ENCODE measurements around the gene CDK7. TPM values are rescaled to one million over a fixed set of nuclear protein-coding genes. Genes with fewer than 3 reads are reported as not detected.

CDK7 gene
- total and polyA plus RNA-seq, 9 of the 15 experiments (the other 6 are each of a cell fraction or from before 2014, with no cell fraction given), result 41.7 to 143 (median 65.3) TPM

DNA sequence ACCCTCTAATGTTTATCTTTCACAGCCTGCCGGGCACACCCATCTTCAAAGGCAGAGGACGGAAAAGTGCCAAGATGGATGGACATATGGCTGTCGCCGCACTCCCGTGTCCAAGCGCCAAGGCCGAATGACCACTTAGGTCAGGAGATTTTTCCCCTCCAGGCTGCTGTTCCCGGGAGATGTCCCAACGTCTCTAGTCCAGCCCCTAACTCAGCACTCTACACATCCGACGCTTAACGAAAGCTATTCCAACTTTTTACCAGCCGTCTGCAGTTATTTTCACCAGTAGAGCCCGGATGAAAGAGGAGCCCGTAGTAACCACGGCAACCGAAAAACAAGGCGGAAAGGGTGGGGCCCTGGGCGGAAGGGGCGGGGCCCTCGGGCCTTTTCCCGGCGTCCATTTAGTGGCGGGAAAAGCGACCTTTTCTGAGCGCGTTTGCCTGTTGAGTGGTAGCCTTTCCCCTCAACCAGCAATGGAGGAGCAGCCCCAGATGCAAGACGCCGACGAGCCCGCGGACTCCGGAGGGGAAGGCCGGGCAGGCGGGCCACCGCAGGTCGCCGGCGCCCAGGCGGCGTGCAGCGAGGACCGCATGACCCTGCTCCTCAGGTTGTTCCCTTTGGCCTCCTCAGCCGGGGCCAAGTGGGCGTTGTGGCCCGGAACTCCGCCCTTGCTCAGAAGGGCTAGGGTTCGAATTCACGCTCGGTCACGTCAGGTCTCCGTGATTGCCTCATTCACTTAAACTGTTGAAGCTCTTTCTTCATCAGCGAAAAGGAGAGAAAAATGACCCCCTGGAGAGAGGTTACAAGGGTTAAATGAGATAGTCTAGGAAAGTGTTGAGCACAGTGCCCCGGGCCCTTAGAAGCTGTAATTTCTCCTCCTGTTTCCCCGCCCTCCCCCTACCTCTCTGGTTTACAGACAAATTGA, 45.3 kb upstream of the CDK7 start, which contains the start of gene CENPH (continued):
- TF ChIP-seq RBM15 (IDR thresholded peaks at IDR 0.05; ENCODE audit: insufficient read depth, low read length) (no peak), DPF2 (IDR thresholded peaks at IDR 0.05) (peak; percentile 31; the same call in 1 of the 2 replicates), SRF (CRISPR knock-in tag; IDR thresholded peaks at IDR 0.05) (peak in 1 of 2 experiments; percentile 16; a peak in 1 of 4 replicates), KDM5B (IDR thresholded peaks at IDR 0.05; ENCODE audit: insufficient replicate concordance, low read depth, low read length) (peak; percentile 87), CSDE1 (IDR thresholded peaks at IDR 0.05) (peak in 1 of 2 experiments; percentile 69; a peak in 2 of 4 replicates), TRIM24 (IDR thresholded peaks at IDR 0.05) (0 out of 4 replicates have a peak, but pooled peaks of 1 of the 2 experiments have one; percentile 31), TEAD1 (CRISPR knock-in tag; IDR thresholded peaks at IDR 0.05) (peak in 1 of 2 experiments; percentile 65; a peak in 1 of 4 replicates), TBL1XR1 (IDR thresholded peaks at IDR 0.05; ENCODE audit: low read length in 2 of 2) (no peak), PCBP2 (IDR thresholded peaks at IDR 0.05; ENCODE audit: low read depth, low read length, poor library complexity, severe bottlenecking) (no peak), ZEB2 (IDR thresholded peaks at IDR 0.05) (0 out of 2 replicates have a peak, but pooled peaks have one; percentile 21), CC2D1A (IDR thresholded peaks at IDR 0.05) (0 out of 2 replicates have a peak, but pooled peaks have one; percentile 29), SMAD4 (CRISPR knock-in tag; conservative IDR thresholded peaks at IDR 0.05) (peak; percentile 57; the same call in 1 of the 2 replicates), PML (IDR thresholded peaks at IDR 0.05; ENCODE audit: low read length) (peak; percentile 76), GTF2E2 (tag; IDR thresholded peaks at IDR 0.05) (peak; percentile 93; the same call in 1 of the 2 replicates), ZNF263 (CRISPR knock-in tag; IDR thresholded peaks at IDR 0.05; ENCODE audit: borderline replicate concordance) (no peak), HCFC1 (IDR thresholded peaks at IDR 0.05; ENCODE audit: low read depth, low read length) (peak; percentile 54), NR2C2 (CRISPR knock-in tag; IDR thresholded peaks at IDR 0.05) (peak; percentile 86), NR2C2 (tag; IDR thresholded peaks at IDR 0.05) (peak; percentile 97)
- TF ChIP-seq, protein P1, sequence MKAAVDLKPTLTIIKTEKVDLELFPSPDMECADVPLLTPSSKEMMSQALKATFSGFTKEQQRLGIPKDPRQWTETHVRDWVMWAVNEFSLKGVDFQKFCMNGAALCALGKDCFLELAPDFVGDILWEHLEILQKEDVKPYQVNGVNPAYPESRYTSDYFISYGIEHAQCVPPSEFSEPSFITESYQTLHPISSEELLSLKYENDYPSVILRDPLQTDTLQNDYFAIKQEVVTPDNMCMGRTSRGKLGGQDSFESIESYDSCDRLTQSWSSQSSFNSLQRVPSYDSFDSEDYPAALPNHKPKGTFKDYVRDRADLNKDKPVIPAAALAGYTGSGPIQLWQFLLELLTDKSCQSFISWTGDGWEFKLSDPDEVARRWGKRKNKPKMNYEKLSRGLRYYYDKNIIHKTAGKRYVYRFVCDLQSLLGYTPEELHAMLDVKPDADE (conservative IDR thresholded peaks at IDR 0.05; ENCODE audit: control insufficient read depth, low read depth, low read length), result peak; percentile 34; the same call in 1 of the 2 replicates
- TF ChIP-seq, protein P2, sequence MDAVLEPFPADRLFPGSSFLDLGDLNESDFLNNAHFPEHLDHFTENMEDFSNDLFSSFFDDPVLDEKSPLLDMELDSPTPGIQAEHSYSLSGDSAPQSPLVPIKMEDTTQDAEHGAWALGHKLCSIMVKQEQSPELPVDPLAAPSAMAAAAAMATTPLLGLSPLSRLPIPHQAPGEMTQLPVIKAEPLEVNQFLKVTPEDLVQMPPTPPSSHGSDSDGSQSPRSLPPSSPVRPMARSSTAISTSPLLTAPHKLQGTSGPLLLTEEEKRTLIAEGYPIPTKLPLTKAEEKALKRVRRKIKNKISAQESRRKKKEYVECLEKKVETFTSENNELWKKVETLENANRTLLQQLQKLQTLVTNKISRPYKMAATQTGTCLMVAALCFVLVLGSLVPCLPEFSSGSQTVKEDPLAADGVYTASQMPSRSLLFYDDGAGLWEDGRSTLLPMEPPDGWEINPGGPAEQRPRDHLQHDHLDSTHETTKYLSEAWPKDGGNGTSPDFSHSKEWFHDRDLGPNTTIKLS (IDR thresholded peaks at IDR 0.05; ENCODE audit: borderline replicate concordance, low read depth), result peak; percentile 65; the same call in 1 of the 2 replicates
- TF ChIP-seq, protein P3, sequence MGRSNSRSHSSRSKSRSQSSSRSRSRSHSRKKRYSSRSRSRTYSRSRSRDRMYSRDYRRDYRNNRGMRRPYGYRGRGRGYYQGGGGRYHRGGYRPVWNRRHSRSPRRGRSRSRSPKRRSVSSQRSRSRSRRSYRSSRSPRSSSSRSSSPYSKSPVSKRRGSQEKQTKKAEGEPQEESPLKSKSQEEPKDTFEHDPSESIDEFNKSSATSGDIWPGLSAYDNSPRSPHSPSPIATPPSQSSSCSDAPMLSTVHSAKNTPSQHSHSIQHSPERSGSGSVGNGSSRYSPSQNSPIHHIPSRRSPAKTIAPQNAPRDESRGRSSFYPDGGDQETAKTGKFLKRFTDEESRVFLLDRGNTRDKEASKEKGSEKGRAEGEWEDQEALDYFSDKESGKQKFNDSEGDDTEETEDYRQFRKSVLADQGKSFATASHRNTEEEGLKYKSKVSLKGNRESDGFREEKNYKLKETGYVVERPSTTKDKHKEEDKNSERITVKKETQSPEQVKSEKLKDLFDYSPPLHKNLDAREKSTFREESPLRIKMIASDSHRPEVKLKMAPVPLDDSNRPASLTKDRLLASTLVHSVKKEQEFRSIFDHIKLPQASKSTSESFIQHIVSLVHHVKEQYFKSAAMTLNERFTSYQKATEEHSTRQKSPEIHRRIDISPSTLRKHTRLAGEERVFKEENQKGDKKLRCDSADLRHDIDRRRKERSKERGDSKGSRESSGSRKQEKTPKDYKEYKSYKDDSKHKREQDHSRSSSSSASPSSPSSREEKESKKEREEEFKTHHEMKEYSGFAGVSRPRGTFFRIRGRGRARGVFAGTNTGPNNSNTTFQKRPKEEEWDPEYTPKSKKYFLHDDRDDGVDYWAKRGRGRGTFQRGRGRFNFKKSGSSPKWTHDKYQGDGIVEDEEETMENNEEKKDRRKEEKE (IDR thresholded peaks at IDR 0.05; ENCODE audit: borderline replicate concordance in 1 of 2, control insufficient read depth in 1 of 2, low read depth in 2 of 2, low read length in 1 of 2), result no peak

Data from K562 (cell line).